Measurements from ENCODE around the gene FAXC. TPM values are rescaled to one million over a fixed set of nuclear protein-coding genes. Genes with fewer than 3 reads are reported as not detected.

The FAXC gene
- polyA plus RNA-seq, 1 experiment: 3.8 TPM

- Histone ChIP-seq H3K4me3 (ENCODE audit: low read depth, low read length) (no peak overlapping the region), H3K36me3 (ENCODE audit: control insufficient read depth, insufficient read depth, low read length) (no peaks in the 10 kb centered on the region), H3K27me3 (ENCODE audit: control insufficient read depth, insufficient read depth, low read length) (peaks cover 5% of the 10 kb centered on the region; the same call in 1 of the 2 replicates)
- no peak for DNase-seq (ENCODE audit: low read depth)
- ChIA-PET POLR2A (no interaction called here), CTCF (interaction anchor here (0.6 kb wide), 1 partner anchor 1892 kb away, joined by 3 read pairs; no protein-coding TSS in a partner anchor)
- no peak for TF ChIP-seq CTCF (IDR thresholded peaks at IDR 0.05; ENCODE audit: insufficient read depth, low read depth, low read length)
Observed at GRCh38 chr6:99252421-99252820, 97.1 kb downstream of the FAXC start.

GRCh38 chr6:99250476-99250875 lies 99.0 kb downstream of the FAXC start:
- Histone ChIP-seq H3K4me3 (ENCODE audit: low read depth, low read length) (no peak overlapping the region), H3K27me3 (ENCODE audit: control insufficient read depth, insufficient read depth, low read length) (peaks cover 2% of the 10 kb centered on the region; the same call in 1 of the 2 replicates), H3K36me3 (ENCODE audit: control insufficient read depth, insufficient read depth, low read length) (no peaks in the 10 kb centered on the region)
- ChIA-PET CTCF (no interaction called here), POLR2A (no interaction called here)
- DNase-seq (ENCODE audit: low read depth): no peak
- no peak for TF ChIP-seq CTCF (IDR thresholded peaks at IDR 0.05; ENCODE audit: insufficient read depth, low read depth, low read length)

- CTCF ChIA-PET: no interaction called here
- Histone ChIP-seq H3K36me3 (ENCODE audit: control insufficient read depth, insufficient read depth, low read length) (no peaks in the 10 kb centered on the region), H3K27me3 (ENCODE audit: control insufficient read depth, insufficient read depth, low read length) (no peaks in the 10 kb centered on the region), H3K4me3 (ENCODE audit: low read depth, low read length) (no peak overlapping the region)
- no peak for DNase-seq (ENCODE audit: low read depth)
- TF ChIP-seq CTCF (IDR thresholded peaks at IDR 0.05; ENCODE audit: insufficient read depth, low read depth, low read length): no peak
- POLR2A ChIA-PET: no interaction called here
Observed at GRCh38 chr6:99246602-99247001, 102.9 kb downstream of the FAXC start.

- H3K36me3 ChIP-seq (ENCODE audit: control insufficient read depth, insufficient read depth, low read length): no peaks in the 10 kb centered on the region
- TF ChIP-seq CTCF (IDR thresholded peaks at IDR 0.05; ENCODE audit: insufficient read depth, low read depth, low read length): peak; percentile 47
- no peak for DNase-seq (ENCODE audit: low read depth)
- ChIA-PET POLR2A (no interaction called here), CTCF (interaction anchor here (0.9 to 1.6 kb wide), 2 partner anchors 94 to 211 kb away, joined by 3 to 5 read pairs; no protein-coding TSS in a partner anchor)
- no peak overlapping the region for H3K4me3 ChIP-seq (ENCODE audit: low read depth, low read length)
- no peaks in the 10 kb centered on the region; the same call in 1 of the 2 replicates for H3K27me3 ChIP-seq (ENCODE audit: control insufficient read depth, insufficient read depth, low read length)
Observed at GRCh38 chr6:99241905-99242534, 107.5 kb downstream of the FAXC start.

GRCh38 chr6:99236010-99236409 lies 113.5 kb downstream of the FAXC start:
- no peaks in the 10 kb centered on the region for H3K36me3 ChIP-seq (ENCODE audit: control insufficient read depth, insufficient read depth, low read length)
- H3K27me3 ChIP-seq (ENCODE audit: control insufficient read depth, insufficient read depth, low read length): peaks cover 1% of the 10 kb centered on the region
- H3K4me3 ChIP-seq (ENCODE audit: low read depth, low read length): no peak overlapping the region
- POLR2A ChIA-PET: no interaction called here
- CTCF ChIA-PET: no interaction called here
- no peak for TF ChIP-seq CTCF (IDR thresholded peaks at IDR 0.05; ENCODE audit: insufficient read depth, low read depth, low read length)
- no peak for DNase-seq (ENCODE audit: low read depth)

Data from BJ (cell line).